OCI-LY3 (cell line): ENCODE measurements around the gene KIF18B.

Experiments
- H2AFZ ChIP-seq: fragments of 200-600, 300-600 bp; shearing (Covaris generic); 2 replicates; pipeline ENCODE4 v1.6.0; 2014; ENCODE audit warnings: antibody characterized with exemption, low read depth, low read length
- H3K27ac ChIP-seq: fragments of 200-600, 300-600 bp; sonication (generic); 2 replicates; pipeline ENCODE4 v1.5.1; 2014; ENCODE audit warnings: mild to moderate bottlenecking, low read length, moderate library complexity, mixed read lengths
- H3K27me3 ChIP-seq: fragments of 200-600, 300-600 bp; sonication (generic); 2 replicates; pipeline ENCODE4 v1.6.1; 2014; ENCODE audit warnings: low read depth, low read length, mixed read lengths
- H3K36me3 ChIP-seq: fragments of 200-600, 300-600 bp; sonication (generic); replicated peaks from 2 replicates; pipeline ENCODE3; 2014; ENCODE audit warnings: low read depth, low read length, mixed read lengths
- H3K4me1 ChIP-seq: fragments of 300-600, 200-600 bp; sonication (generic); 2 replicates; pipeline ENCODE4 v1.6.1; 2014; ENCODE audit warnings: low read length, mixed read lengths
- H3K4me2 ChIP-seq: fragments of 200-600, 300-600 bp; sonication (generic); 2 replicates; pipeline ENCODE4 v1.6.1; 2014; ENCODE audit warnings: low read length, mixed read lengths
- H3K4me3 ChIP-seq: fragments of 300-600, 200-600 bp; sonication (generic); 2 replicates; pipeline ENCODE4 v1.5.1; 2014; ENCODE audit warnings: antibody characterized with exemption, mild to moderate bottlenecking, low read length, moderate library complexity
- H3K79me2 ChIP-seq: fragments of 300-600, 200-600 bp; shearing (Covaris generic); 2 replicates; pipeline ENCODE4 v1.6.1; 2014; ENCODE audit warnings: mild to moderate bottlenecking, low read length, mixed read lengths
- H3K9ac ChIP-seq: fragments of 300-600, 200-600 bp; shearing (Covaris generic); 2 replicates; pipeline ENCODE4 v1.6.0; 2014; ENCODE audit warnings: mild to moderate bottlenecking, low read length, moderate library complexity
- H3K9me3 ChIP-seq: fragments of 200-600, 300-600 bp; shearing (Covaris generic); 2 replicates; pipeline ENCODE4 v1.6.1; 2014; ENCODE audit warnings: low read length, mixed read lengths; ENCODE audit not compliant: insufficient read depth
- H4K20me1 ChIP-seq: fragments of 200-600, 300-600 bp; sonication (generic); 2 replicates; pipeline ENCODE4 v1.6.1; 2016; ENCODE audit warnings: low read length, mixed read lengths; ENCODE audit not compliant: insufficient read depth
- CTCF ChIP-seq: fragments of 200-600, 300-600 bp; sonication (generic); IDR thresholded peaks from 2 replicates; pipeline ENCODE4 v1.5.1; 2014; ENCODE audit warnings: antibody characterized with exemption, low read length, low read depth
- EZH2phosphoT487 ChIP-seq: fragments of 200-600 bp; shearing (Covaris generic); IDR thresholded peaks from 2 replicates; pipeline ENCODE4 v1.6.1; 2018; ENCODE audit warnings: antibody characterized with exemption, mixed run types, low read depth

KIF18B gene

GRCh38 chr17:44914698-44915271 lies 32.8 kb downstream of the KIF18B start:
- Histone ChIP-seq H2AFZ (no peak overlapping the region), H3K9ac (no peak overlapping the region), H3K36me3 (no peaks in the 10 kb centered on the region)

GRCh38 chr17:44914148-44914547 lies 33.4 kb downstream of the KIF18B start:
- Histone ChIP-seq H3K4me1 (peaks cover 8% of the 10 kb centered on the region; the same call in 1 of the 2 replicates), H3K9ac (no peak overlapping the region), H3K4me2 (no peak overlapping the region), H3K79me2 (no peaks in the 10 kb centered on the region), H3K4me3 (no peak overlapping the region), H3K27ac (no peak overlapping the region), H3K9me3 (no peaks in the 10 kb centered on the region), H4K20me1 (no peaks in the 10 kb centered on the region), H3K36me3 (no peaks in the 10 kb centered on the region), H2AFZ (no peak overlapping the region), H3K27me3 (peaks cover 8% of the 10 kb centered on the region)
- TF ChIP-seq EZH2phosphoT487 (no peak), CTCF (no peak)

More at GRCh38 chr17:44914698-44915271, 32.8 kb downstream of the KIF18B start:
- Histone ChIP-seq H3K27ac (no peak overlapping the region), H3K79me2 (no peaks in the 10 kb centered on the region), H3K27me3 (peaks cover 8% of the 10 kb centered on the region), H3K4me2 (no peak overlapping the region), H3K4me3 (no peak overlapping the region), H4K20me1 (no peaks in the 10 kb centered on the region), H3K9me3 (no peaks in the 10 kb centered on the region), H3K4me1 (peaks cover 9% of the 10 kb centered on the region)
- TF ChIP-seq EZH2phosphoT487 (no peak), CTCF (no peak)

DNA sequence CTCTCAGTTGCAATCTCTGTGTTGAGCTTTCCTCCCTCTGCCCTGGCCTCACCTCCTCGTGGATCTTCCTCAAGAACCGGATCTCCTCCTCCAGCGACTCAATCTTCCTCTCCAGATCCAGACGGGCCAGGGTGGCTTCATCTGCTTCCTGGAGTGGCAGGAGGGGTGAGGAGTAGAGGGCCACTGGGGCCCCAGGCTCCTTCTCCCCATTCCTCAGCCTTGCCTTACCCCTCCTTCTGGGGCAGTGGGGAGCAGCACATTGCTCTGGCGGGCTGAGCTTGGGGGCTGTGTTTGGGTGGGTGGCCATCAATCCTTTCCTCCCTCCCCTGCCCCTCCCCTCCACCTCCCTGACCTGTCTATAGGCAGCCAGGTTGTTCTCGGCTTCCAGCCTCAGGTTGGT lies 33.9 kb downstream of the KIF18B start:
- H3K4me1 ChIP-seq: peaks cover 11% of the 10 kb centered on the region; the same call in 1 of the 2 replicates
- no peaks in the 10 kb centered on the region for H3K9me3 ChIP-seq
- H2AFZ ChIP-seq: peak overlapping the region; percentile 78; the same call in 1 of the 2 replicates
- H3K27me3 ChIP-seq: peaks cover 8% of the 10 kb centered on the region
- H3K4me2 ChIP-seq: peak overlapping the region; percentile 25; the same call in 1 of the 2 replicates
- H4K20me1 ChIP-seq: no peaks in the 10 kb centered on the region
- no peak overlapping the region for H3K4me3 ChIP-seq
- no peaks in the 10 kb centered on the region for H3K36me3 ChIP-seq
- no peaks in the 10 kb centered on the region for H3K79me2 ChIP-seq
- TF ChIP-seq EZH2phosphoT487 (no peak), CTCF (no peak)
- no peak overlapping the region for H3K9ac ChIP-seq
- H3K27ac ChIP-seq: no peak overlapping the region

- TF ChIP-seq CTCF (no peak), EZH2phosphoT487 (no peak)
- peaks cover 12% of the 10 kb centered on the region; the same call in 1 of the 2 replicates for H3K4me1 ChIP-seq
- H3K9ac ChIP-seq: no peak overlapping the region
- H3K36me3 ChIP-seq: no peaks in the 10 kb centered on the region
- H3K79me2 ChIP-seq: no peaks in the 10 kb centered on the region
- peak overlapping the region; percentile 25; the same call in 1 of the 2 replicates for H3K4me2 ChIP-seq
- no peaks in the 10 kb centered on the region for H4K20me1 ChIP-seq
- H3K27me3 ChIP-seq: peaks cover 8% of the 10 kb centered on the region
- H3K4me3 ChIP-seq: no peak overlapping the region
- no peak overlapping the region for H3K27ac ChIP-seq
- H3K9me3 ChIP-seq: no peaks in the 10 kb centered on the region
- H2AFZ ChIP-seq: peak overlapping the region; percentile 78; the same call in 1 of the 2 replicates
These were observed 34.6 kb downstream of the KIF18B start for GRCh38 chr17:44912763-44913544.
